Large intestine (tissue), 3 donors: ENCODE results near the gene SIRT3. TPM values are rescaled to one million over a fixed set of nuclear protein-coding genes. Genes with fewer than 3 reads are reported as not detected.
"Not testable (repeated sequence)": the region's sequence is repeated elsewhere in the genome, so short reads cannot be mapped to it uniquely, and the experiment has no call there.

Source experiments
- DNase-seq, 2 donors: peaks; one replicate each; pipeline versions ENCODE4 v3.0.0 to v3.0.0-alpha.2; 2013
- H3K27ac ChIP-seq: one replicate; pipeline ENCODE4 v1.5.1; 2013; ENCODE audit warnings: low read length
- H3K27me3 ChIP-seq: 2 replicates; pipeline ENCODE4 v1.6.1; 2013; ENCODE audit warnings: low read length; ENCODE audit not compliant: control insufficient read depth, insufficient read depth
- H3K36me3 ChIP-seq: 2 replicates; pipeline ENCODE4 v1.6.1; 2013; ENCODE audit warnings: low read length; ENCODE audit not compliant: control insufficient read depth, insufficient read depth
- H3K4me1 ChIP-seq: one replicate; pipeline ENCODE4 v1.6.1; 2013; ENCODE audit warnings: low read length; ENCODE audit not compliant: control insufficient read depth, insufficient read depth
- H3K4me3 ChIP-seq: one replicate; pipeline ENCODE4 v1.5.1; 2013; ENCODE audit warnings: low read length
- H3K9me3 ChIP-seq: one replicate; pipeline ENCODE4 v1.6.1; 2013; ENCODE audit warnings: mild to moderate bottlenecking, low read depth, low read length, moderate library complexity; ENCODE audit not compliant: control insufficient read depth
- WGBS: methylation state at CpG from one replicate; pipeline ENCODE4 v1.1.5; 2013; ENCODE audit warnings: low lambda C conversion rate; ENCODE audit not compliant: insufficient coverage; 5-methylcytosine and 5-hydroxymethylcytosine counted together
- polyA plus RNA-seq: library from polyadenylated mRNA; unstranded; fragments of 120-200 nt; gene quantifications from one replicate; pipeline ENCODE4 v1.2.1, GENCODE V29; 2013

SIRT3 gene
- polyA plus RNA-seq, 1 donor = 44.8 TPM

- Histone ChIP-seq H3K36me3 (no peaks in the 10 kb centered on the region), H3K27ac (peak overlapping the region; percentile 98), H3K4me1 (peaks cover 33% of the 10 kb centered on the region), H3K4me3 (no peak overlapping the region), H3K27me3 (no peaks in the 10 kb centered on the region), H3K9me3 (peaks cover 10% of the 10 kb centered on the region)
- peak in 1 of 2 donors; percentile 83 for DNase-seq
- WGBS = no CpG with 5 or more reads among the region's 8 CpGs
Observed at GRCh38 chr11:271319-271715, 35.2 kb upstream of the SIRT3 start.

GRCh38 chr11:270451-271318 is 34.5 kb upstream of the SIRT3 start:
- H3K4me1 ChIP-seq = peaks cover 33% of the 10 kb centered on the region
- peak in 1 of 2 donors; percentile 65 for DNase-seq
- H3K36me3 ChIP-seq = no peaks in the 10 kb centered on the region
- H3K27ac ChIP-seq = peak overlapping the region; percentile 98
- H3K27me3 ChIP-seq = no peaks in the 10 kb centered on the region
- no peak overlapping the region for H3K4me3 ChIP-seq
- peaks cover 13% of the 10 kb centered on the region for H3K9me3 ChIP-seq
- WGBS = no CpG with 5 or more reads among the region's 18 CpGs

- H3K9me3 ChIP-seq = peaks cover 13% of the 10 kb centered on the region
- H3K27me3 ChIP-seq = no peaks in the 10 kb centered on the region
- DNase-seq = no peak
- H3K4me1 ChIP-seq = peaks cover 31% of the 10 kb centered on the region
- 97% methylated on average over 5 of the region's 21 CpGs for WGBS
- H3K36me3 ChIP-seq = no peaks in the 10 kb centered on the region
- H3K27ac ChIP-seq = no peak overlapping the region
- no peak overlapping the region for H3K4me3 ChIP-seq
Observed at GRCh38 chr11:269146-269890, 33.2 kb upstream of the SIRT3 start.

GRCh38 chr11:268716-269145 is 32.6 kb upstream of the SIRT3 start:
- H3K27ac ChIP-seq, DNase-seq, H3K4me3 ChIP-seq, H3K27me3 ChIP-seq, H3K36me3 ChIP-seq: not testable (repeated sequence)
- WGBS = 88% methylated on average over 3 of the region's 16 CpGs
- Histone ChIP-seq H3K4me1 (peaks cover 31% of the 10 kb centered on the region), H3K9me3 (peaks cover 13% of the 10 kb centered on the region)

DNA sequence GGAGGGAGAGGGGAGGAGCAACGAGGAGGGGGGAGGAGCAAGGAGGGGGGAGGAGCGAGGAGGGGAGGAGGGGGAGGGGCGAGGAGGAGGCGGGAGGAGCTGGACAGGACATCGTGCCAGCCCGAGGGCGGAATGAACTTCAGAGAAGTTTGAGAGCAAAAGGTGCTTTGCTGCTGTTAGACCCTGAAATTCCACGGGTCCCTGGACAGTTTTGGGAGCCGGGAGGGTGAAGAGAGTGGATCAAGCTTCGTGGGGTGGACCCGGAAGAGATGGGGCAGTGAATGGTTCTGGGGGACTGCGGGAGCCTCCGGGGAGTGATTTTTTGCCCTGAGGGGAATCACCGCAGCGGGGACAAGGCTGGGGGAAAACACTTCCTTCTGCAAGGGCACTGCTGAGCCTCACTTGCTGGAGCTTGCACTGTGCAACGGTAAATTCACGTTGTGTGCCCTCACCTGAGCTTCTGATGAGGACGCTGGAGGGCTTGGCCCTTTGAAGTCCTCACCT is 31.4 kb upstream of the SIRT3 start:
- no peak for DNase-seq
- no CpG with 5 or more reads among the region's 18 CpGs for WGBS
- no peaks in the 10 kb centered on the region for H3K27me3 ChIP-seq
- no peak overlapping the region for H3K27ac ChIP-seq
- H3K4me3 ChIP-seq = no peak overlapping the region
- H3K9me3 ChIP-seq = peaks cover 10% of the 10 kb centered on the region
- H3K36me3 ChIP-seq = no peaks in the 10 kb centered on the region
- peaks cover 23% of the 10 kb centered on the region for H3K4me1 ChIP-seq

- H3K36me3 ChIP-seq = no peaks in the 10 kb centered on the region
- peaks cover 16% of the 10 kb centered on the region for H3K4me1 ChIP-seq
- H3K27ac ChIP-seq = no peak overlapping the region
- H3K27me3 ChIP-seq = no peaks in the 10 kb centered on the region
- peaks cover 8% of the 10 kb centered on the region for H3K9me3 ChIP-seq
- WGBS = 100% methylated on average over 1 of the region's 13 CpGs
- H3K4me3 ChIP-seq = no peak overlapping the region
- no peak for DNase-seq
Observed at GRCh38 chr11:266676-267439, 30.7 kb upstream of the SIRT3 start.

DNA sequence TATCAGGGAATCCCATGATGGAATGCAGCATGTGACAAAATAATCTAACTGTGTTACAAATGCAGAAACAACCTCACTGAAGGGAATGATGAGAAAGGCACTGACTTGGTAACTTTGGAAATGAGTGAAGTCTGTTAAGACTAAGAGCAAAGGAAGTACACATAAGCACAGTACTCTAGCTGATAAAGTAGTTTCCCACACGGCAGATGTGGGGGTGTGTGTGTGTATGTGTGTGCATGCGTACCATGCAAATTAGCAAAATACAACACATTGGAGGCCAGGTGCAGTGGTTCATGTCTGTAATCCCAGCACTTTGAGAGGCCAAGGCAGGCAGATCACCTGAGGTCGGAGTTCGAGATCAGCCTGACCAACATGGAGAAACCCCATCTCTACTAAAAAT is 25.5 kb upstream of the SIRT3 start:
- H3K27me3 ChIP-seq = no peaks in the 10 kb centered on the region
- H3K36me3 ChIP-seq = no peaks in the 10 kb centered on the region
- H3K4me1 ChIP-seq = no peaks in the 10 kb centered on the region
- no peak for DNase-seq
- H3K4me3 ChIP-seq = no peak overlapping the region
- no peak overlapping the region for H3K27ac ChIP-seq
- H3K9me3 ChIP-seq = peaks cover 4% of the 10 kb centered on the region
- no CpG with 5 or more reads among the region's 4 CpGs for WGBS

DNA sequence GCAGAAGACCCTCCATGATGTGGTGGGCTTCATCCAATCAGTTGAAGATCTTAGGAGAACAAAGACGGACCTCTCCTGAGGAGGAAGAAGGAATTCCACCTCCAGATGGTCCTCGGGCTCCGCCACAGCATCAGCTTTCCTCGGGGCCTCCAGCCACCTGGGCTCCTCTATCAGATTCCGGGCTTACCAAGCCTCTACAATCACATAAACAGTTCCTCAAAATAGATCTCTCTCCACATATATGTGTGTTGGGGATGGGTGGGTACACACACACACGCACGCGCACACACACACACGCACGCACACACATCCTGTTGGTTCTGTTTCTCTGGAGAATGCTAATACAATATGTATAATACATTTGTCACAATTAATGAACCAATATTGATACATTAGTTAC is 23.3 kb upstream of the SIRT3 start:
- no peak overlapping the region for H3K4me3 ChIP-seq
- H3K27ac ChIP-seq = no peak overlapping the region
- no peaks in the 10 kb centered on the region for H3K36me3 ChIP-seq
- H3K9me3 ChIP-seq = no peaks in the 10 kb centered on the region
- WGBS = no CpG with 5 or more reads among the region's 10 CpGs
- no peaks in the 10 kb centered on the region for H3K27me3 ChIP-seq
- no peak for DNase-seq
- H3K4me1 ChIP-seq = no peaks in the 10 kb centered on the region

GRCh38 chr11:257766-258493 is 21.8 kb upstream of the SIRT3 start:
- Histone ChIP-seq H3K27ac (no peak overlapping the region), H3K4me3 (no peak overlapping the region), H3K36me3 (peaks cover 11% of the 10 kb centered on the region), H3K9me3 (no peaks in the 10 kb centered on the region), H3K27me3 (no peaks in the 10 kb centered on the region), H3K4me1 (no peaks in the 10 kb centered on the region)
- no CpG with 5 or more reads among the region's 15 CpGs for WGBS
- no peak for DNase-seq
